BE2C (cell line): Measurements from ENCODE around the gene BPHL.

Experiments
- DNase-seq: peaks from one replicate; pipeline ENCODE4 v3.0.0-alpha.2; 2020
- H3K27me3 ChIP-seq: fragments of 250-450 bp; sonication (Bioruptor Pico); 2 replicates; pipeline ENCODE4 v1.5.1; 2020; ENCODE audit warnings: mild to moderate bottlenecking
- H3K36me3 ChIP-seq: fragments of 250-450 bp; sonication (Bioruptor Pico); 2 replicates; pipeline ENCODE4 v1.5.1; 2020; ENCODE audit warnings: mild to moderate bottlenecking
- H3K4me1 ChIP-seq: fragments of 250-450 bp; sonication (Bioruptor Pico); 2 replicates; pipeline ENCODE4 v1.5.1; 2020
- H3K4me3 ChIP-seq: 2 replicates; pipeline ENCODE4 v1.5.1; 2011; ENCODE audit warnings: low read depth, low read length
- H3K9me3 ChIP-seq: fragments of 250-450 bp; sonication (Bioruptor Pico); 2 replicates; pipeline ENCODE4 v1.5.1; 2020
- TF ChIP-seq, protein P1 (sequence below): IDR thresholded peaks from 2 replicates; pipeline ENCODE4 v1.5.1; 2012; ENCODE audit warnings: mild to moderate bottlenecking, low read depth, low read length

BPHL gene

DNA sequence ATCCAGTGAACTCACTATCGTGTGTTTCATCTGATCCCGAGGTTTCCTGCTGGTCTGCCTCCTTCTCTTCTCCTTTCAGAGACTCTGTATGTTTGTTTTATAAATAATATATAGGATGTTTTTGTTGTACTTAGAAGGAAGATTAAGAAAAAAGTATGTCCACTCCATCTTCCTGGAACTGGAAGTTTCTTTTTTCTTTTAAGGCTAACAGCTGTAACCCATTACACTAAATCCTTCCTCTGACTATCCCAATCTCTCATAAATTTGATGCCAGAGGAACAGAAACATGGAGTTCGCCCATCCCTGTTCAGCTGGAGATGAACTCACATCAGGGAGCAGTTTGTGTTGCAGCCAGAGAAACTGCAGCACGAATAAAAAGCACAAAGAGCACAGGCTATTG, 29.5 kb upstream of the BPHL start:
- Histone ChIP-seq H3K27me3 (no peaks in the 10 kb centered on the region), H3K4me3 (no peak overlapping the region), H3K4me1 (no peaks in the 10 kb centered on the region; the same call in 1 of the 2 replicates), H3K9me3 (no peaks in the 10 kb centered on the region), H3K36me3 (peaks cover 5% of the 10 kb centered on the region)
- TF ChIP-seq, protein P1, sequence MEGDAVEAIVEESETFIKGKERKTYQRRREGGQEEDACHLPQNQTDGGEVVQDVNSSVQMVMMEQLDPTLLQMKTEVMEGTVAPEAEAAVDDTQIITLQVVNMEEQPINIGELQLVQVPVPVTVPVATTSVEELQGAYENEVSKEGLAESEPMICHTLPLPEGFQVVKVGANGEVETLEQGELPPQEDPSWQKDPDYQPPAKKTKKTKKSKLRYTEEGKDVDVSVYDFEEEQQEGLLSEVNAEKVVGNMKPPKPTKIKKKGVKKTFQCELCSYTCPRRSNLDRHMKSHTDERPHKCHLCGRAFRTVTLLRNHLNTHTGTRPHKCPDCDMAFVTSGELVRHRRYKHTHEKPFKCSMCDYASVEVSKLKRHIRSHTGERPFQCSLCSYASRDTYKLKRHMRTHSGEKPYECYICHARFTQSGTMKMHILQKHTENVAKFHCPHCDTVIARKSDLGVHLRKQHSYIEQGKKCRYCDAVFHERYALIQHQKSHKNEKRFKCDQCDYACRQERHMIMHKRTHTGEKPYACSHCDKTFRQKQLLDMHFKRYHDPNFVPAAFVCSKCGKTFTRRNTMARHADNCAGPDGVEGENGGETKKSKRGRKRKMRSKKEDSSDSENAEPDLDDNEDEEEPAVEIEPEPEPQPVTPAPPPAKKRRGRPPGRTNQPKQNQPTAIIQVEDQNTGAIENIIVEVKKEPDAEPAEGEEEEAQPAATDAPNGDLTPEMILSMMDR = no peak
- DNase-seq = no peak

GRCh38 chr6:3090013-3090412, 28.5 kb upstream of the BPHL start:
- H3K36me3 ChIP-seq = peaks cover 5% of the 10 kb centered on the region
- H3K27me3 ChIP-seq = no peaks in the 10 kb centered on the region
- no peak for DNase-seq
- H3K4me1 ChIP-seq = no peaks in the 10 kb centered on the region; the same call in 1 of the 2 replicates
- TF ChIP-seq, protein P1 = no peak
- no peak overlapping the region for H3K4me3 ChIP-seq
- H3K9me3 ChIP-seq = no peaks in the 10 kb centered on the region

GRCh38 chr6:3094815-3095214, 23.7 kb upstream of the BPHL start:
- TF ChIP-seq, protein P1 = no peak
- Histone ChIP-seq H3K27me3 (no peaks in the 10 kb centered on the region), H3K4me1 (no peaks in the 10 kb centered on the region), H3K9me3 (no peaks in the 10 kb centered on the region), H3K4me3 (no peak overlapping the region), H3K36me3 (peaks cover 3% of the 10 kb centered on the region; the same call in 1 of the 2 replicates)
- no peak for DNase-seq

GRCh38 chr6:3102875-3103274, 15.6 kb upstream of the BPHL start:
- Histone ChIP-seq H3K27me3 (no peaks in the 10 kb centered on the region), H3K9me3 (no peaks in the 10 kb centered on the region), H3K4me1 (no peaks in the 10 kb centered on the region), H3K4me3 (no peak overlapping the region), H3K36me3 (peaks cover 8% of the 10 kb centered on the region)
- no peak for DNase-seq
- TF ChIP-seq, protein P1 = no peak

- Histone ChIP-seq H3K27me3 (no peaks in the 10 kb centered on the region), H3K9me3 (no peaks in the 10 kb centered on the region), H3K4me1 (no peaks in the 10 kb centered on the region), H3K4me3 (no peak overlapping the region), H3K36me3 (peaks cover 5% of the 10 kb centered on the region; the same call in 1 of the 2 replicates)
- TF ChIP-seq, protein P1 = no peak
- no peak for DNase-seq
Measured at GRCh38 chr6:3108746-3109414, 9.6 kb upstream of the BPHL start.

GRCh38 chr6:3109761-3110160, 8.8 kb upstream of the BPHL start:
- no peaks in the 10 kb centered on the region for H3K9me3 ChIP-seq
- TF ChIP-seq, protein P1 = no peak
- no peak overlapping the region for H3K4me3 ChIP-seq
- no peaks in the 10 kb centered on the region for H3K4me1 ChIP-seq
- H3K27me3 ChIP-seq = no peaks in the 10 kb centered on the region
- H3K36me3 ChIP-seq = peaks cover 5% of the 10 kb centered on the region; the same call in 1 of the 2 replicates
- no peak for DNase-seq
